B cell (primary cell): ENCODE measurements around the gene NUMBL. TPM values are rescaled to one million over a fixed set of nuclear protein-coding genes. Genes with fewer than 3 reads are reported as not detected.
A peak's percentile ranks its signal among the peaks of the same experiment; 100 is the strongest.

Source experiments
- ATAC-seq: fragments of 200-7000 bp; cut with Tn5 transposase; one replicate; pipeline ENCODE4 v1.10.0; 2021; ENCODE audit warnings: low read depth, mild to moderate bottlenecking, moderate number of reproducible peaks, moderate library complexity
- CTCF ChIA-PET: fragments of 350-600 bp; sonication (Branson Sonifier 250); formaldehyde crosslinking; loops from one replicate; lab custom pipeline; 2021; ENCODE audit warnings: antibody characterized with exemption, inconsistent platforms; lab: Charles Lee
- POLR2A ChIA-PET: fragments of 350-600 bp; sonication (Branson Sonifier 250); formaldehyde crosslinking; loops from one replicate; lab custom pipeline; 2021; ENCODE audit warnings: antibody characterized with exemption; lab: Charles Lee
- DNase-seq: peaks from one replicate; pipeline ENCODE4 v3.0.0; 2013
- H2AFZ ChIP-seq: 2 replicates; pipeline ENCODE4 v1.6.1; 2012; ENCODE audit warnings: mild to moderate bottlenecking, low read depth, low read length; ENCODE audit not compliant: insufficient read depth, poor library complexity, severe bottlenecking
- H3K27ac ChIP-seq, 2 donors: 1 replicate in 1 of 2; 2 replicates in 1 of 2; pipeline ENCODE4 v1.5.1; 2012 to 2013; ENCODE audit warnings: low read length in 2 of 2, mild to moderate bottlenecking in 2 of 2, moderate library complexity in 1 of 2
- H3K27me3 ChIP-seq, 4 experiments: fragments of 200-600 bp in 1 of 4; sonication (generic) in 1 of 4; replicated peaks in 1 of 4; 1 replicate in 2 of 4; 2 replicates in 2 of 4; pipeline versions ENCODE4 v1.6.1 to v1.7.0; 2013 to 2016; ENCODE audit warnings: low read length in 3 of 4, mild to moderate bottlenecking in 2 of 4, mixed read lengths in 1 of 4, moderate library complexity in 1 of 4; ENCODE audit not compliant: insufficient read depth in 4 of 4, control insufficient read depth in 3 of 4; ENCODE audit errors: control extremely low read depth in 1 of 4
- H3K36me3 ChIP-seq, 2 experiments: replicated peaks in 1 of 2; 1 replicate in 1 of 2; 2 replicates in 1 of 2; pipeline versions ENCODE4 v1.6.1 to v1.7.1; 2013; ENCODE audit warnings: low read length in 1 of 2; ENCODE audit not compliant: insufficient read depth in 2 of 2, control insufficient read depth in 1 of 2; ENCODE audit errors: control extremely low read depth in 1 of 2, extremely low read depth in 1 of 2
- H3K4me1 ChIP-seq, 2 donors: fragments of 200-600 bp in 1 of 2; sonication (generic) in 1 of 2; 1 replicate in 1 of 2; 2 replicates in 1 of 2; pipeline versions ENCODE4 v1.5.1 to v1.6.1; 2013 to 2017; ENCODE audit warnings: low read length in 2 of 2; ENCODE audit not compliant: control insufficient read depth in 2 of 2, insufficient read depth in 2 of 2
- H3K4me2 ChIP-seq: replicated peaks from 2 replicates; pipeline ENCODE3; 2012; ENCODE audit warnings: mild to moderate bottlenecking, low read depth, low read length; ENCODE audit not compliant: poor library complexity, severe bottlenecking
- H3K4me3 ChIP-seq, 5 experiments: fragments of 200-600 bp in 1 of 5; sonication (generic) in 1 of 5; 1 replicate in 3 of 5; 2 replicates in 2 of 5; pipeline versions ENCODE4 v1.5.1 to v1.7.0; 2011 to 2016; ENCODE audit warnings: low read length in 4 of 5, mild to moderate bottlenecking in 4 of 5, low read depth in 2 of 5, control low read depth in 1 of 5, moderate library complexity in 1 of 5; ENCODE audit not compliant: insufficient read depth in 1 of 5; ENCODE audit errors: control extremely low read depth in 1 of 5, extremely low read depth in 1 of 5
- H3K79me2 ChIP-seq: fragments of 200-600 bp; sonication (generic); one replicate; pipeline ENCODE4 v1.6.0; 2016; ENCODE audit warnings: low read length; ENCODE audit not compliant: control insufficient read depth, insufficient read depth
- H3K9ac ChIP-seq: fragments of 200-600 bp; sonication (generic); 2 replicates; pipeline ENCODE4 v1.6.1; 2017; ENCODE audit warnings: mild to moderate bottlenecking, low read length, moderate library complexity
- H3K9me3 ChIP-seq, 3 donors: one replicate each; pipeline versions ENCODE4 v1.6.1 to v1.7.1; 2013; ENCODE audit warnings: low read length in 2 of 3; ENCODE audit not compliant: control insufficient read depth in 2 of 3, insufficient read depth in 1 of 3; ENCODE audit errors: control extremely low read depth in 1 of 3
- H4K20me1 ChIP-seq: 2 replicates; pipeline ENCODE4 v1.6.0; 2012; ENCODE audit warnings: mild to moderate bottlenecking, low read length; ENCODE audit not compliant: insufficient read depth, control insufficient read depth, poor library complexity, severe bottlenecking
- H3K27ac Mint-ChIP-seq: one replicate; pipeline ENCODE4 v1.8.0; 2021; ENCODE audit warnings: mixed read lengths
- H3K27me3 Mint-ChIP-seq: one replicate; pipeline ENCODE4 v1.8.0; 2021; ENCODE audit warnings: mixed read lengths
- H3K4me1 Mint-ChIP-seq: one replicate; pipeline ENCODE4 v1.8.0; 2021; ENCODE audit warnings: mixed read lengths
- H3K4me3 Mint-ChIP-seq: one replicate; pipeline ENCODE4 v1.8.0; 2021; ENCODE audit warnings: mixed read lengths
- H3K9me3 Mint-ChIP-seq: one replicate; pipeline ENCODE4 v1.8.0; 2022; ENCODE audit warnings: mixed read lengths; ENCODE audit not compliant: insufficient read depth
- CTCF ChIP-seq: fragments of 200-600 bp; IDR thresholded peaks from one replicate; pipeline ENCODE4 v1.8.0; 2022; ENCODE audit warnings: antibody characterized with exemption, mild to moderate bottlenecking
- EZH2 ChIP-seq: IDR thresholded peaks from 2 replicates; pipeline ENCODE4 v1.6.1; 2012; ENCODE audit warnings: borderline replicate concordance, low read depth, mild to moderate bottlenecking, moderate library complexity, low read length; ENCODE audit not compliant: insufficient read depth, poor library complexity, severe bottlenecking
- WGBS: methylation state at CpG from one replicate; pipeline ENCODE4 v1.1.5; 2013; ENCODE audit warnings: missing lambda C conversion rate; ENCODE audit not compliant: insufficient coverage; 5-methylcytosine and 5-hydroxymethylcytosine counted together
- intact Hi-C: fragments of 100-400 bp; cut with micrococcal nuclease; formaldehyde crosslinking; loops from one replicate; pipeline ENCODE4 v1.10.0; 2022
- polyA plus RNA-seq: library from polyadenylated mRNA; depleted of rRNA; stranded (reverse); fragments of >200 nt; gene quantifications from 2 replicates; pipeline ENCODE4 v1.2.3, GENCODE V29; 2012
- total RNA-seq, 2 donors: library from RNA; stranded (reverse); fragments of 120-200 nt in 1 of 2; gene quantifications; 1 replicate in 1 of 2; 2 replicates in 1 of 2; pipeline versions ENCODE4 v1.2.3 to v1.2.4, GENCODE V29; 2013 to 2022

Gene NUMBL
- total and polyA plus RNA-seq, 2 donors (not counting 1 experiment from before 2014, with no cell fraction given): 7.8 to 21.8 TPM

DNA sequence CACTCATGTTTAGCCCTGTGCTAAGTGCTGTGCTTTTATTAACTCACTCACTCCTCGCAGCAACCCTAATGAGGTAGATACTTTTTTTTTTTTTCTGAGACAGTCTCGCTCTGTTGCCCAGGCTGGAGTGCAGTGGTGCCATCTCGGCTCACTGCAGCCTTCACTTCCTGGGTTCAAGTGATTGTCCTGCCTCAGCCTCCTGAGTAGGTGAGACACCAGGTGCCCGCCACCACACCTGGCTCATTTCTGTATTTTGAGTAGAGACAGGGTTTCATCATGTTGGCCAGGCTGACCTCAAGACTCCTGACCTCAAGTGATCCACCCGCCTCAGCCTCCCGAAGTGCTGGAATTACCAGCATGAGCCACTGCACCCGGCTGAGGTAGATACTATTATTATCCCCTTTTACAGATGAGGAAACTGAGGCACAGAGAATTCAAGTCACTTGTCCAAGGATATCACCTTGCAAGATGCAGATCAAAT is 29.0 kb upstream of the NUMBL start:
- no peak overlapping the region for H3K27ac ChIP-seq

More for the DNA sequence above, 29.0 kb upstream of the NUMBL start:
- ChIA-PET CTCF (interaction anchor here (1.3 to 1.4 kb wide), 2 partner anchors 11 to 100 kb away, joined by 3 to 5 read pairs; no protein-coding TSS in a partner anchor), POLR2A (no interaction called here)
- H4K20me1 ChIP-seq: peaks cover 10% of the 10 kb centered on the region
- intact Hi-C loops: loop anchor here (5.0 to 10.0 kb wide), 2 partner anchors 105 to 678 kb away; partner anchors contain the start of genes BCKDHA and EXOSC5
- H3K9ac ChIP-seq: peak overlapping the region; percentile 19
- H3K4me1 ChIP-seq: peaks cover 40 to 55% of the 10 kb centered on the region in 2 donors
- ATAC-seq (no peak), DNase-seq (no peak)
- no peaks in the 10 kb centered on the region for H3K9me3 ChIP-seq
- peaks cover 0 to 13% of the 10 kb centered on the region in 2 experiments for H3K36me3 ChIP-seq
- no peaks in the 10 kb centered on the region for H3K27me3 ChIP-seq
- Mint-ChIP-seq H3K4me3 (peak overlapping the region; percentile 87), H3K27me3 (no peaks in the 10 kb centered on the region), H3K27ac (no peak overlapping the region), H3K9me3 (no peaks in the 10 kb centered on the region), H3K4me1 (peaks cover 72% of the 10 kb centered on the region)
- TF ChIP-seq EZH2 (no peak), CTCF (no peak)
- peak overlapping the region; percentile 90 for H3K4me2 ChIP-seq
- 42% methylated on average over 2 of the region's 7 CpGs for WGBS
- peaks cover 80% of the 10 kb centered on the region for H3K79me2 ChIP-seq
- H3K4me3 ChIP-seq: peak overlapping the region in 3 of 5 experiments; percentile 79 to 90 (median 80)
- peak overlapping the region; percentile 45 for H2AFZ ChIP-seq
